Neural crest cell (in vitro differentiated cells): ENCODE data around the gene SMAD2. TPM values are rescaled to one million over a fixed set of nuclear protein-coding genes. Genes with fewer than 3 reads are reported as not detected.
A peak's percentile ranks its signal among the peaks of the same experiment; 100 is the strongest.

ENCODE experiments used
- DNase-seq: peaks from one replicate; pipeline ENCODE4 v3.0.0; 2021; ENCODE audit warnings: low read depth, mixed read lengths, low spot score
- H3K27ac Mint-ChIP-seq: one replicate; pipeline ENCODE4 v1.8.0; 2021; ENCODE audit warnings: mild to moderate bottlenecking, mixed read lengths; ENCODE audit not compliant: unreplicated experiment
- H3K27me3 Mint-ChIP-seq: 2 replicates; pipeline ENCODE4 v1.8.0; 2021; ENCODE audit warnings: low read depth, mild to moderate bottlenecking, mixed read lengths
- H3K36me3 Mint-ChIP-seq: 2 replicates; pipeline ENCODE4 v1.8.0; 2021; ENCODE audit warnings: low read depth, mild to moderate bottlenecking, mixed read lengths
- H3K4me1 Mint-ChIP-seq: 2 replicates; pipeline ENCODE4 v1.8.0; 2021; ENCODE audit warnings: mixed read lengths
- H3K4me3 Mint-ChIP-seq: one replicate; pipeline ENCODE4 v1.8.0; 2021; ENCODE audit warnings: mild to moderate bottlenecking, mixed read lengths
- H3K9me3 Mint-ChIP-seq: 2 replicates; pipeline ENCODE4 v1.8.0; 2021; ENCODE audit warnings: mixed read lengths
- CTCF ChIP-seq: fragments of 200-600 bp; sonication (generic); conservative IDR thresholded peaks from 2 replicates; pipeline ENCODE4 v1.5.0; 2021; ENCODE audit warnings: antibody characterized with exemption, mild to moderate bottlenecking
- total RNA-seq: library from RNA; stranded (reverse); gene quantifications from 2 replicates; pipeline ENCODE4 v1.2.1, GENCODE V29; 2021

SMAD2 gene
- total RNA-seq, 1 donor from 2014 or later, result 117 TPM

- Mint-ChIP-seq H3K36me3 (no peaks in the 10 kb centered on the region), H3K4me3 (no peak overlapping the region), H3K27me3 (no peaks in the 10 kb centered on the region), H3K27ac (no peak overlapping the region), H3K9me3 (no peaks in the 10 kb centered on the region), H3K4me1 (peaks cover 20% of the 10 kb centered on the region)
- DNase-seq, result no peak
- TF ChIP-seq CTCF, result no peak
Observed at GRCh38 chr18:47975105-47975504, 44.6 kb upstream of the SMAD2 start.

GRCh38 chr18:47970664-47971531 is 40.4 kb upstream of the SMAD2 start:
- TF ChIP-seq CTCF, result no peak
- Mint-ChIP-seq H3K4me3 (no peak overlapping the region), H3K9me3 (peaks cover 9% of the 10 kb centered on the region), H3K4me1 (peaks cover 28% of the 10 kb centered on the region), H3K27me3 (no peaks in the 10 kb centered on the region), H3K36me3 (no peaks in the 10 kb centered on the region), H3K27ac (peak overlapping the region; percentile 40)
- no peak for DNase-seq

GRCh38 chr18:47969816-47970215 is 39.4 kb upstream of the SMAD2 start:
- no peak for DNase-seq
- H3K36me3 Mint-ChIP-seq, result no peaks in the 10 kb centered on the region
- no peak overlapping the region for H3K4me3 Mint-ChIP-seq
- H3K9me3 Mint-ChIP-seq, result peaks cover 9% of the 10 kb centered on the region
- no peak for TF ChIP-seq CTCF
- H3K27ac Mint-ChIP-seq, result no peak overlapping the region
- H3K4me1 Mint-ChIP-seq, result peaks cover 20% of the 10 kb centered on the region
- H3K27me3 Mint-ChIP-seq, result no peaks in the 10 kb centered on the region

- Mint-ChIP-seq H3K4me1 (peaks cover 20% of the 10 kb centered on the region), H3K9me3 (peaks cover 9% of the 10 kb centered on the region), H3K4me3 (no peak overlapping the region), H3K27ac (no peak overlapping the region), H3K36me3 (no peaks in the 10 kb centered on the region), H3K27me3 (no peaks in the 10 kb centered on the region)
- DNase-seq, result no peak
- TF ChIP-seq CTCF, result no peak
Observed at GRCh38 chr18:47968721-47969120, 38.3 kb upstream of the SMAD2 start.

GRCh38 chr18:47968006-47968676 is 37.7 kb upstream of the SMAD2 start:
- Mint-ChIP-seq H3K27me3 (no peaks in the 10 kb centered on the region), H3K9me3 (peaks cover 9% of the 10 kb centered on the region), H3K4me1 (peaks cover 20% of the 10 kb centered on the region), H3K27ac (no peak overlapping the region), H3K36me3 (peaks cover 1% of the 10 kb centered on the region), H3K4me3 (no peak overlapping the region)
- DNase-seq, result no peak
- TF ChIP-seq CTCF, result no peak
